DLD1 (cell line): ENCODE results near the gene CFAP410.
"Not testable (repeated sequence)": the region's sequence is repeated elsewhere in the genome, so short reads cannot be mapped to it uniquely, and the experiment has no call there.

ENCODE experiments used
- in situ Hi-C: cut with HindIII; loops from 2 replicates; pipeline ENCODE4 v1.10.0; 2017; ENCODE audit warnings: low sequenced_read_pairs

CFAP410 gene

GRCh38 chr21:44289381-44290010, 49.7 kb downstream of the CFAP410 start:
- in situ Hi-C loops = no loop called here

- in situ Hi-C loops = no loop called here
Observed at GRCh38 chr21:44288251-44289110, 50.7 kb downstream of the CFAP410 start.

- in situ Hi-C loops = no loop called here
Observed at GRCh38 chr21:44286716-44287632, 52.2 kb downstream of the CFAP410 start.

- in situ Hi-C loops = no loop called here
Observed at GRCh38 chr21:44286086-44286715, 53.0 kb downstream of the CFAP410 start.

GRCh38 chr21:44285138-44285992, 53.8 kb downstream of the CFAP410 start, which contains the start of gene AIRE:
TSS of gene AIRE (plus strand) at chr21:44285876. CDS start at chr21:44286007, 131 bp downstream.
- in situ Hi-C loops = no loop called here

GRCh38 chr21:44283948-44284347, 55.2 kb downstream of the CFAP410 start:
- in situ Hi-C loops = no loop called here

GRCh38 chr21:44283211-44283785, 55.9 kb downstream of the CFAP410 start:
- in situ Hi-C loops = not testable (repeated sequence)

- in situ Hi-C loops = no loop called here
Observed at GRCh38 chr21:44282370-44282769, 56.8 kb downstream of the CFAP410 start.

GRCh38 chr21:44281801-44282200, 57.4 kb downstream of the CFAP410 start:
- in situ Hi-C loops = no loop called here

GRCh38 chr21:44279354-44280260, 59.6 kb downstream of the CFAP410 start:
- in situ Hi-C loops = no loop called here
